OCI-LY1 (cell line): ENCODE data around the gene THRSP.

Source experiments
- H2AFZ ChIP-seq: fragments of 200-600 bp; sonication (generic), shearing (Covaris generic); 2 replicates; pipeline ENCODE4 v1.6.0; 2014; ENCODE audit warnings: antibody characterized with exemption, mild to moderate bottlenecking, low read length
- H3F3A ChIP-seq: fragments of 200-600 bp; sonication (generic), shearing (Covaris generic); 2 replicates; pipeline ENCODE4 v1.6.0; 2014; ENCODE audit warnings: mild to moderate bottlenecking, antibody characterized with exemption, low read length, moderate library complexity; ENCODE audit not compliant: insufficient read depth
- H3K27ac ChIP-seq: fragments of 200-600 bp; sonication (generic); 2 replicates; pipeline ENCODE4 v1.5.1; 2014; ENCODE audit warnings: low read length, mixed run types, mild to moderate bottlenecking, low read depth; ENCODE audit not compliant: poor library complexity, severe bottlenecking
- H3K27me3 ChIP-seq: fragments of 200-600 bp; sonication (generic); 2 replicates; pipeline ENCODE4 v1.6.0; 2014; ENCODE audit warnings: antibody characterized with exemption, mild to moderate bottlenecking, low read length, moderate library complexity; ENCODE audit not compliant: insufficient read depth
- H3K36me3 ChIP-seq: fragments of 200-600 bp; sonication (generic); 2 replicates; pipeline ENCODE4 v1.6.1; 2014; ENCODE audit warnings: mild to moderate bottlenecking, antibody characterized with exemption, low read length, moderate library complexity, mixed read lengths; ENCODE audit not compliant: insufficient read depth
- H3K4me1 ChIP-seq: fragments of 200-600 bp; sonication (generic); 2 replicates; pipeline ENCODE4 v1.5.1; 2014; ENCODE audit warnings: mild to moderate bottlenecking, low read length, moderate library complexity; ENCODE audit not compliant: insufficient read depth, severe bottlenecking
- H3K4me2 ChIP-seq: fragments of 200-600 bp; sonication (generic), shearing (Covaris generic); 2 replicates; pipeline ENCODE4 v1.6.1; 2014; ENCODE audit warnings: low read length
- H3K4me3 ChIP-seq: fragments of 200-600 bp; sonication (generic); 2 replicates; pipeline ENCODE4 v1.5.1; 2014; ENCODE audit warnings: low read length, low read depth, mild to moderate bottlenecking, mixed read lengths; ENCODE audit not compliant: poor library complexity, severe bottlenecking
- H3K79me2 ChIP-seq: fragments of 200-600 bp; shearing (Covaris generic); 2 replicates; pipeline ENCODE4 v1.6.1; 2016; ENCODE audit warnings: mixed run types, low read length, mixed read lengths; ENCODE audit not compliant: insufficient read depth
- H3K9ac ChIP-seq: fragments of 200-600 bp; sonication (generic), shearing (Covaris generic); 2 replicates; pipeline ENCODE4 v1.6.1; 2014; ENCODE audit warnings: mild to moderate bottlenecking, low read length, mixed read lengths
- H3K9me2 ChIP-seq: fragments of 200-600 bp; sonication (generic), shearing (Covaris generic); 2 replicates; pipeline ENCODE4 v1.6.1; 2014; ENCODE audit warnings: low read depth, mild to moderate bottlenecking, low read length, mixed read lengths
- H3K9me3 ChIP-seq: fragments of 200-600 bp; shearing (Covaris generic); 2 replicates; pipeline ENCODE4 v1.6.1; 2014; ENCODE audit warnings: low read length, mixed read lengths
- H4K20me1 ChIP-seq: fragments of 200-600 bp; sonication (generic), shearing (Covaris generic); 2 replicates; pipeline ENCODE4 v1.6.0; 2016; ENCODE audit warnings: mild to moderate bottlenecking, low read length; ENCODE audit not compliant: insufficient read depth
- EZH2 ChIP-seq: fragments of 200-600 bp; sonication (generic), shearing (Covaris generic); IDR thresholded peaks from 2 replicates; pipeline ENCODE4 v1.8.0; 2017; ENCODE audit warnings: borderline replicate concordance, mixed run types, mild to moderate bottlenecking, antibody characterized with exemption, low read length, moderate library complexity, mixed read lengths
- TF ChIP-seq, protein P1 (sequence below): fragments of 200-600 bp; sonication (generic), shearing (Covaris generic); IDR thresholded peaks from 2 replicates; pipeline ENCODE4 v1.5.1; 2017; ENCODE audit warnings: mild to moderate bottlenecking, antibody characterized with exemption, low read length, moderate library complexity, mixed read lengths

The THRSP gene

DNA sequence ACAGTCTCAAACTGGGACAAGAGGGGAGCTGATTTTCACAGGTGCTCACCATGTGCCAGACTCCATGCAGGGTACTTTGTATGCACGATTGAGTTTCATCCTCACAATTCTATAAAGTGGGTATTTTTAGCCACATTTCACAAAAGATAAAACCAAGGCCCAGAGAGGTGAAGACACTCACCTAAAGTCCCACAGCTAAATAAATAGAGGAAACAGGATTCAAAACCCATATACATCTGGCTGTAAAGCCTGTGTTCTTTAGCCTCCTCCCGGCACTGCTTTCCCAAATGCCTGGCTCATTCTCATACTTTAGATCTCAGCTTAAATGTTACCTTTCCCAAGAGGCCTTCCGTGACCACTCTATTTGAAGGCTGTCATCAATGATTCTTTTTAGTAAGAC is 27.3 kb upstream of the THRSP start:
- Histone ChIP-seq H3K4me3 (no peak overlapping the region), H3K9me3 (no peaks in the 10 kb centered on the region), H3K27me3 (no peaks in the 10 kb centered on the region), H3K4me1 (peaks cover 24% of the 10 kb centered on the region), H3K27ac (no peak overlapping the region), H3K9ac (no peak overlapping the region), H3K9me2 (no peaks in the 10 kb centered on the region), H2AFZ (no peak overlapping the region), H3K36me3 (no peaks in the 10 kb centered on the region), H3K79me2 (no peaks in the 10 kb centered on the region), H3F3A (no peaks in the 10 kb centered on the region), H4K20me1 (no peaks in the 10 kb centered on the region), H3K4me2 (no peak overlapping the region)
- TF ChIP-seq, protein P1, sequence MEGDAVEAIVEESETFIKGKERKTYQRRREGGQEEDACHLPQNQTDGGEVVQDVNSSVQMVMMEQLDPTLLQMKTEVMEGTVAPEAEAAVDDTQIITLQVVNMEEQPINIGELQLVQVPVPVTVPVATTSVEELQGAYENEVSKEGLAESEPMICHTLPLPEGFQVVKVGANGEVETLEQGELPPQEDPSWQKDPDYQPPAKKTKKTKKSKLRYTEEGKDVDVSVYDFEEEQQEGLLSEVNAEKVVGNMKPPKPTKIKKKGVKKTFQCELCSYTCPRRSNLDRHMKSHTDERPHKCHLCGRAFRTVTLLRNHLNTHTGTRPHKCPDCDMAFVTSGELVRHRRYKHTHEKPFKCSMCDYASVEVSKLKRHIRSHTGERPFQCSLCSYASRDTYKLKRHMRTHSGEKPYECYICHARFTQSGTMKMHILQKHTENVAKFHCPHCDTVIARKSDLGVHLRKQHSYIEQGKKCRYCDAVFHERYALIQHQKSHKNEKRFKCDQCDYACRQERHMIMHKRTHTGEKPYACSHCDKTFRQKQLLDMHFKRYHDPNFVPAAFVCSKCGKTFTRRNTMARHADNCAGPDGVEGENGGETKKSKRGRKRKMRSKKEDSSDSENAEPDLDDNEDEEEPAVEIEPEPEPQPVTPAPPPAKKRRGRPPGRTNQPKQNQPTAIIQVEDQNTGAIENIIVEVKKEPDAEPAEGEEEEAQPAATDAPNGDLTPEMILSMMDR, result no peak
- no peak for TF ChIP-seq EZH2

DNA sequence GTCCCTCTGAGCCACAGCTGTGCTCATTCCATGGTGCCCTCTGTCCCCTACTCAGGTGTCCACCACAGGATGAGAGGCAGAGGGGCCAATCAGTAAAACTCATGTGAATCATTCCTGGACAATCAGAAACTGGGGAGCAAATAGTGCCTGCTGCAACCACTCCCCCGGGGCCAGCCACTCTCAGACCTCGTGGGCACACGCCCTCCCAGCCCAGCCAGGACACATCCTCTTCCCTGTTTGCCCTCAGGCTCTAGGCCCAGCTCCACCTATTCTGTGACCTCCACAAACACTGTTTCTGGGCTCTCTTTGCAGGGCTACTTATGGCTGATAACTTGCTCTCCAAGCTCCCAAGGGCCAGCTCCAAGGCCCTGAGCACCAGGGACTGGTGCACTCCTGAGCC is 26.6 kb upstream of the THRSP start:
- H2AFZ ChIP-seq, result no peak overlapping the region
- no peaks in the 10 kb centered on the region for H3K36me3 ChIP-seq
- H3K27me3 ChIP-seq, result no peaks in the 10 kb centered on the region
- H3K4me3 ChIP-seq, result no peak overlapping the region
- no peak overlapping the region for H3K9ac ChIP-seq
- H3K79me2 ChIP-seq, result no peaks in the 10 kb centered on the region
- no peaks in the 10 kb centered on the region for H3K9me2 ChIP-seq
- H3K4me2 ChIP-seq, result no peak overlapping the region
- no peaks in the 10 kb centered on the region for H4K20me1 ChIP-seq
- peaks cover 24% of the 10 kb centered on the region for H3K4me1 ChIP-seq
- TF ChIP-seq EZH2, result no peak
- TF ChIP-seq, protein P1, result no peak
- H3K9me3 ChIP-seq, result no peaks in the 10 kb centered on the region
- no peaks in the 10 kb centered on the region for H3F3A ChIP-seq
- no peak overlapping the region for H3K27ac ChIP-seq

DNA sequence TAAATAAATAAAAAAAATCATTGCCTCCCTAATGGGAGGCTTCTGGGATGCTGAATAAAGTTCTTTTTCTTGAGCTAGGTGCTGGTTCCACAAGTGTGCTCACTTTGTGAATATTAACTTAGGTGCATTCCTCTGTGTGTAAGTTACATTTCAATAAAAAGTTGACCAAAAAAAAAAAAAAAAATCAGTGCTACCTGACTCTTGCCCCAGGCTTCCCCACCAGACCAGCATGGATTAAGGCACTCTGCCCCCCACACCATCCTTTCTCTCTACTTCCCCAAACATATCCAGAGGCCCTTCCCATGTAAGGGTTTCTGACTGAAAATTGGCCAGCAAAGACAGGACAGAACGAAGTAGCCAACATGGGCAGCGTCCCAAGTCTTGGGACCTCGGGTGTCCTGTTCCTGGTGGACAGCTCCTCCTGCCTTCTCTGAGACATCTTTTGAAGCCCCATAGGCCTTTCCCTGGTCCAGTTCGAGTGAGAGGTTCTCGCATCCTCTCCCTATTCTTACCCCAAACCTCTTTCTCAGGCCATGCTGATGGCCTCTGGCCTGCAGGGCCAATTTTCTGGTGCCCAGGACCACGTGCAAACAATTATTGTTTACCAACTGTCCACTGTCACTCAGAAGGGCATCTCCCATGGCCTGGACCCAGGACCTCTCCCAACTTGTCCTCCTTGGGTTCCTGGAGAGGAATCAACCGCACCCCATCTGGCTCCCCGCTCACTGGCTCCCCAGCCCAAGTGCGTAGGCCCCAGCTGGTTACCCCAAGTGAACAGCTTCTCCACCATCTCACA is 25.6 kb upstream of the THRSP start:
- Histone ChIP-seq H3K36me3 (no peaks in the 10 kb centered on the region), H3K27ac (no peak overlapping the region), H3K9me2 (no peaks in the 10 kb centered on the region), H3K9ac (no peak overlapping the region), H3K4me3 (no peak overlapping the region), H3K4me1 (peaks cover 24% of the 10 kb centered on the region), H3K4me2 (no peak overlapping the region), H3K27me3 (no peaks in the 10 kb centered on the region), H3K9me3 (no peaks in the 10 kb centered on the region), H3K79me2 (no peaks in the 10 kb centered on the region), H4K20me1 (no peaks in the 10 kb centered on the region), H2AFZ (no peak overlapping the region), H3F3A (no peaks in the 10 kb centered on the region)
- TF ChIP-seq, protein P1, result no peak
- TF ChIP-seq EZH2, result no peak
